GM23338 (cell line): ENCODE results near the gene NCOA7. TPM values are rescaled to one million over a fixed set of nuclear protein-coding genes. Genes with fewer than 3 reads are reported as not detected.

Experiments used
- ATAC-seq: fragments of 200-7000 bp; cut with Tn5 transposase; 3 replicates; pipeline ENCODE4 v1.9.1; 2020
- DNase-seq: peaks from one replicate; pipeline ENCODE4 v3.0.0-alpha.2; 2015; ENCODE audit warnings: low spot score
- H2AFZ ChIP-seq: fragments of 200-600 bp; sonication (generic); 2 replicates; pipeline ENCODE4 v1.8.0; 2016; ENCODE audit warnings: antibody characterized with exemption, mild to moderate bottlenecking, moderate library complexity
- H3F3A ChIP-seq: fragments of 200-600 bp; sonication (generic); replicated peaks from 2 replicates; pipeline ENCODE4 v1.8.0; 2017; ENCODE audit warnings: antibody characterized with exemption, mixed run types, low read depth
- H3K27ac ChIP-seq: fragments of 200-600 bp; sonication (generic); 2 replicates; pipeline ENCODE4 v1.6.1; 2016; ENCODE audit warnings: low read depth
- H3K27me3 ChIP-seq: fragments of 200-600 bp; sonication (generic); 2 replicates; pipeline ENCODE4 v1.8.0; 2016; ENCODE audit warnings: mild to moderate bottlenecking, mixed run types, moderate library complexity; ENCODE audit not compliant: insufficient read depth
- H3K36me3 ChIP-seq: fragments of 200-600 bp; sonication (generic); 2 replicates; pipeline ENCODE4 v1.8.0; 2016; ENCODE audit warnings: mild to moderate bottlenecking; ENCODE audit not compliant: insufficient read depth
- H3K4me1 ChIP-seq: fragments of 200-600 bp; sonication (generic); 2 replicates; pipeline ENCODE4 v1.8.0; 2016; ENCODE audit warnings: mild to moderate bottlenecking, moderate library complexity; ENCODE audit not compliant: insufficient read depth
- H3K4me2 ChIP-seq: fragments of 200-600 bp; sonication (generic); 2 replicates; pipeline ENCODE4 v1.7.1; 2017; ENCODE audit warnings: mixed run types
- H3K4me3 ChIP-seq: fragments of 200-600 bp; sonication (generic); 2 replicates; pipeline ENCODE4 v1.6.1; 2016; ENCODE audit warnings: mixed run types
- H3K79me2 ChIP-seq: fragments of 200-600 bp; sonication (generic); replicated peaks from 2 replicates; pipeline ENCODE4 v1.8.0; 2017; ENCODE audit warnings: mild to moderate bottlenecking; ENCODE audit not compliant: insufficient read depth
- H3K9me2 ChIP-seq: fragments of 200-600 bp; sonication (generic); 2 replicates; pipeline ENCODE4 v1.8.0; 2017; ENCODE audit not compliant: insufficient read depth
- H4K20me1 ChIP-seq: fragments of 200-600 bp; sonication (generic); replicated peaks from 2 replicates; pipeline ENCODE4 v1.8.0; 2017; ENCODE audit warnings: mild to moderate bottlenecking; ENCODE audit not compliant: insufficient read depth
- H3K27ac Mint-ChIP-seq: 2 replicates; pipeline ENCODE4 v1.8.0; 2020; ENCODE audit warnings: inconsistent platforms, mild to moderate bottlenecking, moderate library complexity, mixed read lengths
- H3K27me3 Mint-ChIP-seq: 3 replicates; pipeline ENCODE4 v1.8.0; 2022; ENCODE audit warnings: low read depth, mild to moderate bottlenecking, moderate library complexity, mixed read lengths, inconsistent platforms; ENCODE audit not compliant: insufficient read depth, poor library complexity
- H3K36me3 Mint-ChIP-seq: 3 replicates; pipeline ENCODE4 v1.8.0; 2021; ENCODE audit warnings: low read depth, mild to moderate bottlenecking, inconsistent platforms, moderate library complexity, mixed read lengths
- H3K4me1 Mint-ChIP-seq: 3 replicates; pipeline ENCODE4 v1.8.0; 2020; ENCODE audit warnings: mild to moderate bottlenecking, inconsistent platforms, mixed read lengths
- H3K4me3 Mint-ChIP-seq: 3 replicates; pipeline ENCODE4 v1.8.0; 2021; ENCODE audit warnings: moderate library complexity, mild to moderate bottlenecking, inconsistent platforms, mixed read lengths
- H3K9me3 Mint-ChIP-seq: 3 replicates; pipeline ENCODE4 v1.8.0; 2020; ENCODE audit warnings: moderate library complexity, mild to moderate bottlenecking, inconsistent platforms, mixed read lengths
- CREB1 ChIP-seq: fragments of 250-450 bp; sonication (Bioruptor Pico); IDR thresholded peaks from 2 replicates; pipeline ENCODE4 v1.5.0; 2020; ENCODE audit warnings: low read depth, mild to moderate bottlenecking, moderate library complexity
- CTCF ChIP-seq, 2 experiments: fragments of 200-600 bp in 1 of 2; sonication (generic) in 1 of 2; conservative IDR thresholded peaks; 2 replicates each; pipeline versions ENCODE4 v1.5.1 to v1.6.1; 2016 to 2017; ENCODE audit warnings: antibody characterized with exemption in 2 of 2, low read depth in 2 of 2, mild to moderate bottlenecking in 2 of 2, moderate library complexity in 1 of 2
- ETS1 ChIP-seq: IDR thresholded peaks from 2 replicates; pipeline ENCODE4 v1.6.1; 2016; ENCODE audit warnings: antibody characterized with exemption
- EZH2 ChIP-seq: fragments of 200-600 bp; sonication (generic); IDR thresholded peaks from one replicate; pipeline ENCODE4 v1.8.0; 2017; ENCODE audit warnings: antibody characterized with exemption, mild to moderate bottlenecking, low read depth; ENCODE audit not compliant: unreplicated experiment
- EZH2phosphoT487 ChIP-seq: fragments of 200-600 bp; sonication (generic); IDR thresholded peaks from one replicate; pipeline ENCODE4 v1.8.1; 2018; ENCODE audit warnings: antibody characterized with exemption; ENCODE audit not compliant: unreplicated experiment
- JUNB ChIP-seq: IDR thresholded peaks from one replicate; pipeline ENCODE4 v1.6.1; 2016; ENCODE audit warnings: antibody characterized with exemption; ENCODE audit not compliant: unreplicated experiment
- NANOG ChIP-seq: IDR thresholded peaks from 2 replicates; pipeline ENCODE4 v1.6.1; 2016; ENCODE audit warnings: antibody characterized with exemption, borderline replicate concordance
- POLR2AphosphoS5 ChIP-seq: IDR thresholded peaks from 2 replicates; pipeline ENCODE4 v1.6.1; 2016; ENCODE audit warnings: antibody characterized with exemption, low read depth
- REST ChIP-seq: IDR thresholded peaks from one replicate; pipeline ENCODE4 v1.6.1; 2018; ENCODE audit warnings: antibody characterized with exemption; ENCODE audit not compliant: unreplicated experiment
- STAT1 ChIP-seq: IDR thresholded peaks from one replicate; pipeline ENCODE4 v1.6.1; 2016; ENCODE audit warnings: antibody characterized with exemption; ENCODE audit not compliant: unreplicated experiment
- ZNF114 ChIP-seq: fragments of 250-450 bp; sonication (Bioruptor Pico); IDR thresholded peaks from 2 replicates; pipeline ENCODE4 v1.5.0; 2020; ENCODE audit warnings: mild to moderate bottlenecking, moderate library complexity
- ZNF331 ChIP-seq: fragments of 250-450 bp; sonication (Bioruptor Pico); IDR thresholded peaks from 2 replicates; pipeline ENCODE4 v1.5.0; 2020; ENCODE audit warnings: low read depth, mild to moderate bottlenecking, moderate library complexity
- ZNF462 ChIP-seq: fragments of 250-450 bp; sonication (Bioruptor Pico); IDR thresholded peaks from 2 replicates; pipeline ENCODE4 v1.5.0; 2020; ENCODE audit warnings: mild to moderate bottlenecking, moderate library complexity
- polyA plus RNA-seq: library from polyadenylated mRNA; unstranded; fragments of >200 nt; fragmentation: Nextera tagmentation; extraction: Ambion mirVana; gene quantifications from 2 replicates; pipeline ENCODE4 v1.2.1, GENCODE V29; 2016
- total RNA-seq: library from RNA; depleted of rRNA; stranded (reverse); fragments of >200 nt; shearing (Covaris generic); gene quantifications from 2 replicates; pipeline ENCODE4 v1.2.3, GENCODE V29; 2014

The NCOA7 gene
- total and polyA plus RNA-seq, 2 experiments from 2014 or later: 9.3 to 15.7 TPM

- Mint-ChIP-seq H3K27me3 (no peaks in the 10 kb centered on the region), H3K4me1 (peaks cover 6% of the 10 kb centered on the region; the same call in 1 of the 3 replicates), H3K9me3 (no peaks in the 10 kb centered on the region), H3K4me3 (no peak overlapping the region), H3K36me3 (no peaks in the 10 kb centered on the region), H3K27ac (no peak overlapping the region)
- Histone ChIP-seq H3K9me2 (no peaks in the 10 kb centered on the region), H3K4me1 (no peaks in the 10 kb centered on the region), H3F3A (no peaks in the 10 kb centered on the region), H3K27me3 (no peaks in the 10 kb centered on the region), H3K36me3 (no peaks in the 10 kb centered on the region), H2AFZ (no peak overlapping the region), H3K27ac (no peak overlapping the region), H3K4me3 (no peak overlapping the region), H4K20me1 (no peaks in the 10 kb centered on the region), H3K79me2 (no peaks in the 10 kb centered on the region), H3K4me2 (no peak overlapping the region)
- TF ChIP-seq NANOG (no peak), EZH2 (no peak), ZNF462 (CRISPR knock-in tag) (no peak), ZNF331 (no peak), EZH2phosphoT487 (no peak), JUNB (no peak), ETS1 (no peak), ZNF114 (CRISPR knock-in tag) (no peak), CREB1 (no peak), POLR2AphosphoS5 (no peak), REST (no peak), CTCF (conservative IDR thresholded peaks at IDR 0.05; ENCODE audit: low read depth in 2 of 2) (no peak), STAT1 (no peak)
- no peak for ATAC-seq
- no peak for DNase-seq
Observed at GRCh38 chr6:125844989-125845388, 54.2 kb downstream of the NCOA7 start.
